OCI-LY7 (cell line): ENCODE data around the gene TMEM164. TPM values are rescaled to one million over a fixed set of nuclear protein-coding genes. Genes with fewer than 3 reads are reported as not detected.
"Not testable (repeated sequence)": the region's sequence is repeated elsewhere in the genome, so short reads cannot be mapped to it uniquely, and the experiment has no call there.

Source experiments
- BruUV-seq: library from RNA; stranded (reverse); fragments of 400-500 nt; replicated peaks from 2 replicates; lab custom pipeline; 2021; lab: Mats Ljungman, UMichigan
- CTCF ChIA-PET: fragments of 300-600 bp; sonication (Branson Sonifier 250); formaldehyde crosslinking; loops from one replicate; lab custom pipeline; 2022; ENCODE audit warnings: antibody characterized with exemption; ENCODE audit not compliant: unreplicated experiment; lab: Charles Lee
- POLR2A ChIA-PET: fragments of 300-600 bp; sonication (Branson Sonifier 250); formaldehyde crosslinking; loops from one replicate; lab custom pipeline; 2022; ENCODE audit warnings: antibody characterized with exemption; lab: Charles Lee
- DNase-seq: peaks from one replicate; pipeline ENCODE4 v3.0.0-alpha.2; 2015; ENCODE audit warnings: low spot score
- H2AFZ ChIP-seq: fragments of 200-600 bp; sonication (generic), shearing (Covaris generic); 2 replicates; pipeline ENCODE4 v1.6.1; 2014; ENCODE audit warnings: mild to moderate bottlenecking, antibody characterized with exemption, low read length, moderate library complexity
- H3K27ac ChIP-seq: fragments of 200-600 bp; sonication (generic); 2 replicates; pipeline ENCODE4 v1.5.1; 2014; ENCODE audit warnings: mixed run types, low read depth, mild to moderate bottlenecking, moderate library complexity, low read length, inconsistent platforms; ENCODE audit not compliant: poor library complexity, severe bottlenecking
- H3K36me3 ChIP-seq: fragments of 200-600 bp; sonication (generic); 2 replicates; pipeline ENCODE4 v1.6.1; 2014; ENCODE audit warnings: mild to moderate bottlenecking, antibody characterized with exemption, low read length, moderate library complexity, mixed read lengths; ENCODE audit not compliant: insufficient read depth
- H3K4me1 ChIP-seq: fragments of 200-600 bp; sonication (generic); 2 replicates; pipeline ENCODE4 v1.5.1; 2014; ENCODE audit warnings: mild to moderate bottlenecking, low read length; ENCODE audit not compliant: insufficient read depth, poor library complexity, severe bottlenecking
- H3K4me2 ChIP-seq: fragments of 200-600 bp; sonication (generic); 2 replicates; pipeline ENCODE4 v1.6.1; 2014; ENCODE audit warnings: mild to moderate bottlenecking, low read length
- H3K4me3 ChIP-seq: fragments of 200-600 bp; sonication (generic); 2 replicates; pipeline ENCODE4 v1.5.1; 2014; ENCODE audit warnings: mild to moderate bottlenecking, low read depth, low read length; ENCODE audit not compliant: poor library complexity, severe bottlenecking
- H3K79me2 ChIP-seq: fragments of 200-600 bp; sonication (generic); 2 replicates; pipeline ENCODE4 v1.6.1; 2016; ENCODE audit warnings: low read depth, mild to moderate bottlenecking, low read length, moderate library complexity, mixed read lengths; ENCODE audit not compliant: insufficient read depth
- H3K9me2 ChIP-seq: fragments of 200-600 bp; sonication (generic); 2 replicates; pipeline ENCODE4 v1.6.1; 2016; ENCODE audit warnings: mild to moderate bottlenecking, low read length, mixed read lengths; ENCODE audit not compliant: insufficient read depth
- H3K9me3 ChIP-seq: fragments of 200-600 bp; sonication (generic); 2 replicates; pipeline ENCODE4 v1.6.1; 2014; ENCODE audit warnings: mild to moderate bottlenecking, mixed run types, low read length, mixed read lengths
- H4K20me1 ChIP-seq: fragments of 200-600 bp; sonication (generic); 2 replicates; pipeline ENCODE4 v1.6.1; 2014; ENCODE audit warnings: mild to moderate bottlenecking, antibody characterized with exemption, low read length, moderate library complexity, mixed read lengths; ENCODE audit not compliant: insufficient read depth
- EZH2phosphoT487 ChIP-seq: fragments of 200-600 bp; sonication (generic); IDR thresholded peaks from 2 replicates; pipeline ENCODE4 v1.6.1; 2018; ENCODE audit warnings: low read depth, borderline replicate concordance, mild to moderate bottlenecking, mixed run types, antibody characterized with exemption, low read length, moderate library complexity, mixed read lengths
- intact Hi-C: fragments of 100-400 bp; cut with micrococcal nuclease; formaldehyde crosslinking; loops from one replicate; pipeline ENCODE4 v1.10.0; 2022; ENCODE audit not compliant: unreplicated experiment
- total RNA-seq, 2 experiments: library from RNA; depleted of rRNA in 1 of 2; stranded (reverse); fragments of >200 nt in 1 of 2; shearing (Covaris generic) in 1 of 2; gene quantifications; 2 replicates each; pipeline ENCODE4 v1.2.3, GENCODE V29; 2014 to 2022
- TF ChIP-seq, protein P1 (sequence below): fragments of 200-600 bp; sonication (generic); conservative IDR thresholded peaks from 2 replicates; pipeline ENCODE4 v1.5.1; 2014; ENCODE audit warnings: mild to moderate bottlenecking, antibody characterized with exemption, low read length, moderate library complexity, mixed read lengths

TMEM164 gene
- total RNA-seq, 2 experiments from 2014 or later = 7.2 to 11.1 TPM

- no peaks in the 10 kb centered on the region for H3K79me2 ChIP-seq
- TF ChIP-seq EZH2phosphoT487 = no peak
- TF ChIP-seq, protein P1, sequence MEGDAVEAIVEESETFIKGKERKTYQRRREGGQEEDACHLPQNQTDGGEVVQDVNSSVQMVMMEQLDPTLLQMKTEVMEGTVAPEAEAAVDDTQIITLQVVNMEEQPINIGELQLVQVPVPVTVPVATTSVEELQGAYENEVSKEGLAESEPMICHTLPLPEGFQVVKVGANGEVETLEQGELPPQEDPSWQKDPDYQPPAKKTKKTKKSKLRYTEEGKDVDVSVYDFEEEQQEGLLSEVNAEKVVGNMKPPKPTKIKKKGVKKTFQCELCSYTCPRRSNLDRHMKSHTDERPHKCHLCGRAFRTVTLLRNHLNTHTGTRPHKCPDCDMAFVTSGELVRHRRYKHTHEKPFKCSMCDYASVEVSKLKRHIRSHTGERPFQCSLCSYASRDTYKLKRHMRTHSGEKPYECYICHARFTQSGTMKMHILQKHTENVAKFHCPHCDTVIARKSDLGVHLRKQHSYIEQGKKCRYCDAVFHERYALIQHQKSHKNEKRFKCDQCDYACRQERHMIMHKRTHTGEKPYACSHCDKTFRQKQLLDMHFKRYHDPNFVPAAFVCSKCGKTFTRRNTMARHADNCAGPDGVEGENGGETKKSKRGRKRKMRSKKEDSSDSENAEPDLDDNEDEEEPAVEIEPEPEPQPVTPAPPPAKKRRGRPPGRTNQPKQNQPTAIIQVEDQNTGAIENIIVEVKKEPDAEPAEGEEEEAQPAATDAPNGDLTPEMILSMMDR = no peak
- intact Hi-C loops = no loop called here
- no peaks in the 10 kb centered on the region for H3K4me1 ChIP-seq
- POLR2A ChIA-PET = interaction anchor here (0.7 kb wide), 1 partner anchor 77 kb away, joined by 4 read pairs; no protein-coding TSS in a partner anchor
- no peak overlapping the region for H2AFZ ChIP-seq
- no peak overlapping the region for H3K4me3 ChIP-seq
- no peaks in the 10 kb centered on the region for H3K9me2 ChIP-seq
- CTCF ChIA-PET = no interaction called here
- BruUV-seq = no TSS peak
- no peaks in the 10 kb centered on the region for H3K36me3 ChIP-seq
- H3K4me2 ChIP-seq = no peak overlapping the region
- no peaks in the 10 kb centered on the region for H3K9me3 ChIP-seq
- DNase-seq = no peak
- H4K20me1 ChIP-seq = no peaks in the 10 kb centered on the region
- H3K27ac ChIP-seq = no peak overlapping the region
Measured at GRCh38 chrX:109974906-109975655, 27.8 kb upstream of the TMEM164 start.

GRCh38 chrX:109985210-109985609 is 17.7 kb upstream of the TMEM164 start:
- H3K79me2 ChIP-seq, H2AFZ ChIP-seq, H3K9me2 ChIP-seq, CTCF ChIA-PET, H3K9me3 ChIP-seq, POLR2A ChIA-PET, H3K4me3 ChIP-seq, DNase-seq, H3K4me1 ChIP-seq, H3K27ac ChIP-seq, H3K4me2 ChIP-seq, intact Hi-C loops, H3K36me3 ChIP-seq, BruUV-seq, H4K20me1 ChIP-seq: not testable (repeated sequence)

DNA sequence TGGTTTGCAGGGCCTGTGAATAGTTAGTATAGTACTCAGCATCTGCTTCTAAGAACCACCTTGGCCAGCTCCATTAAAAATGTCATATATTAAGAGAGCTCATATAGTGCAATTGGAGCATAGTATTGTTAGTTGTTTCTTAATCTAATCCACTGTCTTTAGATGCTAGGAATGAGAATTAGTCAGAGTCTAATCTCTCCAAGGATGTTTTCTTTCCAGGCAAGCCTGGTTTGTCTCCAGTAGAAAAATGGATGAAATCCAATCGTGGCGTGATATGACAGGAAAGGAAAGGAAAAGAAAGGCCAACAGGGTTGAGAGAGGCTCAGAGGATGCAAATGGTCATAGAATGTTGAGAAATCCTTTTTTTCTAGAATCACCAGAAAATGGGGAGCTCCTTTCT is 15.0 kb upstream of the TMEM164 start:
- Histone ChIP-seq H3K27ac (no peak overlapping the region), H2AFZ (no peak overlapping the region), H3K36me3 (no peaks in the 10 kb centered on the region), H3K4me1 (no peaks in the 10 kb centered on the region), H3K9me3 (no peaks in the 10 kb centered on the region), H3K4me3 (no peak overlapping the region), H4K20me1 (no peaks in the 10 kb centered on the region), H3K9me2 (no peaks in the 10 kb centered on the region), H3K79me2 (no peaks in the 10 kb centered on the region), H3K4me2 (no peak overlapping the region)
- TF ChIP-seq EZH2phosphoT487 = no peak
- TF ChIP-seq, protein P1 = no peak
- ChIA-PET POLR2A (interaction anchor here (0.6 kb wide), 1 partner anchor 15 kb away, joined by 3 read pairs; no protein-coding TSS in a partner anchor), CTCF (no interaction called here)
- no peak for DNase-seq
- intact Hi-C loops = no loop called here
- BruUV-seq = no TSS peak
